GM10266 (cell line): Measurements from ENCODE around the gene FCF1.

Experiments
- DNase-seq: peaks from one replicate; pipeline ENCODE4 v3.0.0; 2012; ENCODE audit errors: extremely low spot score
- TF ChIP-seq, protein P1 (sequence below): IDR thresholded peaks from 2 replicates; pipeline ENCODE4 v1.5.1; 2012; ENCODE audit warnings: mild to moderate bottlenecking, low read depth; ENCODE audit not compliant: control insufficient read depth, insufficient read depth; ENCODE audit errors: missing control alignments

Gene FCF1

DNA sequence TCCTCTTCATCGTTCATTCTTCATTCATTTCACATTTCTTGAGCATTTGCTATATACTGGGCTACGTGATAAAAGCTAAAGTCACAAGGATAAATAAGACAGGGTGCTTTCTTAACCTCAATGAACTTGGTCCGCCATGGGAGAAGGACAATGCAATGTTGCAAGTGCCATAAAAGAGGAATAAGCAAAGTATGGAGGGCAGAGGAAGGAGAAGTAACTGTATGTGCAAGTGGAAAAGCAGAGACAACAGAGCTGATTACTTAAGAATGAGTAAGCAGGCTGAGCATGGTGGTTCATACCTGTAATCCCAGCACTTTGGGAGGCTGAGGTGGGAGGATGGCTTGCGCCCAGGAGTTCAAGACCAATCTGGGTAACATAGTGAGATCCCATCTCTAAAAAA is 14.5 kb upstream of the FCF1 start:
- TF ChIP-seq, protein P1, sequence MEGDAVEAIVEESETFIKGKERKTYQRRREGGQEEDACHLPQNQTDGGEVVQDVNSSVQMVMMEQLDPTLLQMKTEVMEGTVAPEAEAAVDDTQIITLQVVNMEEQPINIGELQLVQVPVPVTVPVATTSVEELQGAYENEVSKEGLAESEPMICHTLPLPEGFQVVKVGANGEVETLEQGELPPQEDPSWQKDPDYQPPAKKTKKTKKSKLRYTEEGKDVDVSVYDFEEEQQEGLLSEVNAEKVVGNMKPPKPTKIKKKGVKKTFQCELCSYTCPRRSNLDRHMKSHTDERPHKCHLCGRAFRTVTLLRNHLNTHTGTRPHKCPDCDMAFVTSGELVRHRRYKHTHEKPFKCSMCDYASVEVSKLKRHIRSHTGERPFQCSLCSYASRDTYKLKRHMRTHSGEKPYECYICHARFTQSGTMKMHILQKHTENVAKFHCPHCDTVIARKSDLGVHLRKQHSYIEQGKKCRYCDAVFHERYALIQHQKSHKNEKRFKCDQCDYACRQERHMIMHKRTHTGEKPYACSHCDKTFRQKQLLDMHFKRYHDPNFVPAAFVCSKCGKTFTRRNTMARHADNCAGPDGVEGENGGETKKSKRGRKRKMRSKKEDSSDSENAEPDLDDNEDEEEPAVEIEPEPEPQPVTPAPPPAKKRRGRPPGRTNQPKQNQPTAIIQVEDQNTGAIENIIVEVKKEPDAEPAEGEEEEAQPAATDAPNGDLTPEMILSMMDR: no peak
- DNase-seq: no peak

DNA sequence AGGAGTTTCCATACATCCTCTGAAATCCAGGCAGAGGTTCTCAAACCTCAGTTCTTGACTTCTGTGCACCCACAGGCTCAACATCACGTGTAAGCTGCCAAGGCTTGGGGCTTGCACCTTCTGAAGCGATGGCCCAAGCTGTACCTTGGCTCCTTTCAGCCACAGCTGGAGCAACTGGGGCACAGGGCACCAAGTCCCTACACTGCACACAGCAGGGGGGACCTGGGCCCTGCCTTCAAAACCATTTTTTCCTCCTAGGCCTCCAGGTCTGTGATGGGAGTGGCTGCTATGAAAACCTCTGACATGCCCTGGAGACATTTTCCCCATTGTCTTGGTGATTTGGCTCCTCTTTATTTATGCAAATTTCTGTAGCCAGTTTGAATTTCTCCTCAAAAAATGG is 10.7 kb upstream of the FCF1 start:
- TF ChIP-seq, protein P1: no peak
- no peak for DNase-seq

DNA sequence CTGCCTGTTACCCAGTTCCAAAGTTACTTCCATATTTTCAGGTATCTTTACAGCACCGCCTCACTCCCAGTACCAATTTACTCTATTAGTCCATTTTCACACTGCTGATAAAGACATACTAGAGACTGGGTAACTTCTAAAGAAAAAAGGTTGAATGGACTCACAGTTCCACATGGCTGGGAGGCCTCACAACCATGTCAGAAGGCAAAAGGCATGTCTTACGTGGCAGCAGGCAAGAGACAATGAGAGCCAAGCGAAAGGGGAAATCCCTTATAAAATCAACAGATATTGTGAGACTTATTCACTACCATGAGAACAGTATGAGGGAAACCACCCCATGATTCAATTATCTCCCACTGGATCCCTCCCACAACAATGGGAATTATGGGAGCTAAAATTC is 9.9 kb upstream of the FCF1 start:
- TF ChIP-seq, protein P1: no peak

DNA sequence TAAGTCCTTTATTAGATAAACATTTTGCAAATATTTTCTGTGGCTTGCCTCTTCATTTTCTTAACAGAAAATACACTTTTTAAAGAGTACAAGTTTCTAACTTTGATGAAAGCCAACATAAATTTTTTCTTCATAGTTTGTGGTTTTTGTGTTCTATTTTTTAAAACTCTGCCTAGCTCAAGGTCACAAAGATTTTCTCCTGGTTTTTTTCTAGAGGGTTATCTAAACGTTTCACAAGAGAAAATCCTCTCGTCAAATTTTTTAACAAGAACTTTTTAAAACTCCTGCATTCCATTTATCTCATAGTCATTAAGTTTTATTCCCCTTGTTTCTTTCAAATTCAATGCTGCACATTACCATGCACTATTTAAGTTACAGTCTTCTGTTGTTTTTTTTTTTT is 8.3 kb upstream of the FCF1 start:
- TF ChIP-seq, protein P1: no peak
- no peak for DNase-seq

More for the DNA sequence above, 9.9 kb upstream of the FCF1 start:
- no peak for DNase-seq

DNA sequence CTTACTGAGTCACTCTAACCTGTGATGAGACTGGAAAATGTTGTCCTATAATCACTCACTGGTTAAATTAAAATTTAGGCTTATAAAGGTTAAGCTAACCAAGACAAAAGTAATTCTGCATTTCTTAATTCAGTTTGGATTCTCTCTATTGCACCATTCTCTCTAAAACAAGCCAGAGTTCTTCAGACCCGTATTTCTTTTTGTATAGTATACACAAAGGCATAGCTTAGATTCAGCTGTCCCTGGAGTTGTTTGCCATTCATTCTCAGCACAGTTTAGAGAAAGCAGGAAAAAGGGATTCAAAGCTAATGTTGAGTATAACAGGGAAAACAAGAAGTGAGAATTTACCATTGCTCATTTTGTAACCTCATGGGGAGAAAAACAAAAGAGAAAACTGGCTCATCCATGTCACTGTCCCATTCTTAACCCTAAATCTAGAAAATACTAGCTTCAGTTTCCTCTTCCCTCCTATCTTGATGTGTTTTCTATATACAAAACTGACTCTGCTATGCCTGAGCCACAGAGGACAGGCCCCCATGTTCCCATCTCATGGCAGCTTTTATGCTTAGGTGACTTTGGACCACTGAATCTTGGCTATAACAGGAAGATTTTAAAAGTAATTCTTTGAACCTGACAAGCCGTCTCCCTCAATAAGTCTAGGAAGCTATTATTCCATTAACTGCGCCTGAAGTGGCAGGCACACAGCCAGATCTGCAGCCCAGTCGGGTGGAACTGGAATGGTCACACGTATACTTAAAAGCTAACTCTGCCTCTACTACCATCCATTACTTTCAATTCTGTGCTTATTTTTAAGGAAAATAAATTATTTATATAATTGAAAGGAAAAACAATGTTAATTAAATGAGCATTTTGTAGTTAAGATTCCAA is 7.1 kb upstream of the FCF1 start:
- no peak for DNase-seq
- TF ChIP-seq, protein P1: no peak

DNA sequence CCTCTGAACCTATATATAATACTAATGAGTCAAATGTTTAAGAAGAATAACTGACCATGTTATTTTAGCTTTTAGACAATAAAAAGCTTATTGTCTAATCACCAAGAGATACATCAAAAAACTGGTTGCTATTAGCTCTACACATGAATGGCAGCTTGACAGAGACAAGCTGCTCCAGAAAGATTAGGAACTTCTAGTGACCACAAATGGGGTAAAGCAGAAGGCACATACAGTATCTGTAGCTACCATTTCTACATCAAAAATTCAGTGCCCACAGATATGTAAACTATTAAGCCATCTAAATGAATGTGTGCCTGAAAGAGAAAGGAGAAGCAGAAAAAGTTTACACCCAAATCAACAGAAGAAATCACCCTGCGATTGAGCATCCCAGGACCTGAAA is 2.5 kb upstream of the FCF1 start:
- no peak for DNase-seq
- TF ChIP-seq, protein P1: no peak

DNA sequence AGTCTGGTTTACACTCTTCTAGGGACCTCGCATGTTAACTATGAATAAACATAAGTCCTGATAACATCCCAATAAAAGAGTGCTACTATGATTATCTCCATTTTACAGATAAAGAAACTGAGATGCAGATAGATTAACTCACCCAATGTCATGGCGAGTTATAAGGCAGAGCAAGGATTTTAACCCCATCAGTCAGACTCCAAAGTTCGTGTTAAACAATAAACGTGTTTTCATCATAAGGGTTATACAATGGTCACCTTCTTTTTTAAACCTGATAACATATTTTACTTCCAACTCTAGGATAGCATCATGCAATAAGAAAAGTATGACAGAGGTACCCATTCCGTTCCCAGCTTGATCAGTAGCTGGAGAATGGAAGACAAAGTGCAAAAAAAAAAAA is 1.3 kb upstream of the FCF1 start:
- no peak for DNase-seq
- TF ChIP-seq, protein P1: no peak
